ENCODE measurements around the gene RBKS. TPM values are rescaled to one million over a fixed set of nuclear protein-coding genes. Genes with fewer than 3 reads are reported as not detected.

RBKS gene
- total and polyA plus RNA-seq, 2 of the 13 experiments (the other 11 are each of a cell fraction or from before 2014, with no cell fraction given) = 7.7 to 8.3 TPM

- TF ChIP-seq, protein P1, sequence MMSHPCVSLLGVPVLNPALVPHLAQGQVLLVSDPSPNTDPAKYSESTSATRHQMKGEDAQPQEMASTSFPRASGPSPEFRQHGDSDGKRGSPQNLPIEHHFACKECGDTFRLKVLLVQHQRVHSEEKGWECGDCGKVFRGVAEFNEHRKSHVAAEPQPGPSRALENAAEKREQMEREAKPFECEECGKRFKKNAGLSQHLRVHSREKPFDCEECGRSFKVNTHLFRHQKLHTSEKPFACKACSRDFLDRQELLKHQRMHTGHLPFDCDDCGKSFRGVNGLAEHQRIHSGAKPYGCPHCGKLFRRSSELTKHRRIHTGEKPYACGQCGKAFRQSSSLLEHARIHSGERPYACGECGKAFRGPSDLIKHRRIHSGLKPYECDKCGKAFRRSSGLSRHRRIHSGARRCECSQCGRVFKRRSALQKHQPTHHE (CRISPR knock-in tag; IDR thresholded peaks at IDR 0.05; ENCODE audit: borderline replicate concordance) = no peak
- 0 out of 2 replicates have a peak, but pooled peaks have one; percentile 52 for TF ChIP-seq CHD4 (IDR thresholded peaks at IDR 0.05; ENCODE audit: borderline replicate concordance, low read length)
- TF ChIP-seq SIX1 (CRISPR knock-in tag; IDR thresholded peaks at IDR 0.05; ENCODE audit: borderline replicate concordance) = peak; percentile 62; the same call in 1 of the 2 replicates
- TF ChIP-seq ZBTB39 (CRISPR knock-in tag; IDR thresholded peaks at IDR 0.05) = peak; percentile 55; the same call in 1 of the 2 replicates
- TF ChIP-seq, protein P2, sequence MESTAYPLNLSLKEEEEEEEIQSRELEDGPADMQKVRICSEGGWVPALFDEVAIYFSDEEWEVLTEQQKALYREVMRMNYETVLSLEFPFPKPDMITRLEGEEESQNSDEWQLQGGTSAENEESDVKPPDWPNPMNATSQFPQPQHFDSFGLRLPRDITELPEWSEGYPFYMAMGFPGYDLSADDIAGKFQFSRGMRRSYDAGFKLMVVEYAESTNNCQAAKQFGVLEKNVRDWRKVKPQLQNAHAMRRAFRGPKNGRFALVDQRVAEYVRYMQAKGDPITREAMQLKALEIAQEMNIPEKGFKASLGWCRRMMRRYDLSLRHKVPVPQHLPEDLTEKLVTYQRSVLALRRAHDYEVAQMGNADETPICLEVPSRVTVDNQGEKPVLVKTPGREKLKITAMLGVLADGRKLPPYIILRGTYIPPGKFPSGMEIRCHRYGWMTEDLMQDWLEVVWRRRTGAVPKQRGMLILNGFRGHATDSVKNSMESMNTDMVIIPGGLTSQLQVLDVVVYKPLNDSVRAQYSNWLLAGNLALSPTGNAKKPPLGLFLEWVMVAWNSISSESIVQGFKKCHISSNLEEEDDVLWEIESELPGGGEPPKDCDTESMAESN (CRISPR knock-in tag; conservative IDR thresholded peaks at IDR 0.05) = no peak
Observed at GRCh38 chr2:27875089-27875881, 14.9 kb downstream of the RBKS start (continued).

Measured in HepG2 (cell line).